Measurements from ENCODE around the gene GBP2.
"Not testable (repeated sequence)": the region's sequence is repeated elsewhere in the genome, so short reads cannot be mapped to it uniquely, and the experiment has no call there.

The GBP2 gene

GRCh38 chr1:89125913-89126580 is at the start of gene GBP2:
GBP2 (minus strand) TSS chr1:89126114; CDS start chr1:89121966, 4,148 bp downstream.
- DNase-seq (ENCODE audit: low spot score): peak; percentile 79

GRCh38 chr1:89174491-89174890 is 48.6 kb upstream of the GBP2 start:
- DNase-seq (ENCODE audit: low spot score): no peak

GRCh38 chr1:89172468-89173143 is 46.7 kb upstream of the GBP2 start:
- DNase-seq (ENCODE audit: low spot score): no peak

GRCh38 chr1:89171067-89171438 is 45.1 kb upstream of the GBP2 start:
- DNase-seq (ENCODE audit: low spot score): no peak

DNA sequence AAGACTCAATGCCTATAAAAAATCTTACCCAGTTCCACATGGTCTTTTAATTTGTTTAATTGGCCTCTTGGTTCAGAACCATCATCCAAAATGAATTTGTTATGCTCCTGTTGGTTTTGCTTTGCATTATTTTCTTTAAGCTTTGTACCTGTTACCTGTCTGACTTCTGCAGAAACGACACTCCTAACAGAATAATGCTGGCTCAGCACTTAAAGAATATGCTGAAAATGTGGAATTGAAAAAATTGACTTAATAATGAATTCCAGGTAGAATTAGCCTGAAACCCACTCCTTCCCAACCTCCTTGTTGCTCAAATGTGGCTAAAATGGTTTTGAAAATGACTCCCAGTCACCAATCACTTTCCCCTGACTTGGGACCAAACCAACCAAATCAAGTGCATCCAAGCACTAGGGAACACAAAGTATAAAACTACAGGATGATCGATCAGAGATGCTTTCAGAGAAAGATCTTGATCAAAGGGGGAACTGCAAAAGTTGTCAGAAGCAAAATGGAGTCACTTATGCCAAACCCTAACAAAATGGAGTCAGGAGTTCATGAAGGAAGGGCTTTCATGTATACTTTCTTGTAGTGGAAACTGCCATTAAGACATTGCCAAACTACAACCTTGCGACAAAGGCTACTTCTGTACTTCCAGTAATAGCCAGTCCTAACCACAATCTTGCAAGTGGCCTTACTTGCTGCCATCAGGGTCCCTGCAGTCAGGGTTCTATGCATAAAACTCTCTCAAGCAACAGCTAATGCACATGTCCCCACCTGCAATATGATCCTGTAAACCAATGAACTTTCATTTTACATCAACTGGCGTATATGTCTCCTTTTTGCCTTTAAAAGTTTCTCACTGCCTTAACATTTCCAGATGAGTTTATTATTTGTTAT is 44.5 kb upstream of the GBP2 start:
- DNase-seq (ENCODE audit: low spot score): no peak

DNA sequence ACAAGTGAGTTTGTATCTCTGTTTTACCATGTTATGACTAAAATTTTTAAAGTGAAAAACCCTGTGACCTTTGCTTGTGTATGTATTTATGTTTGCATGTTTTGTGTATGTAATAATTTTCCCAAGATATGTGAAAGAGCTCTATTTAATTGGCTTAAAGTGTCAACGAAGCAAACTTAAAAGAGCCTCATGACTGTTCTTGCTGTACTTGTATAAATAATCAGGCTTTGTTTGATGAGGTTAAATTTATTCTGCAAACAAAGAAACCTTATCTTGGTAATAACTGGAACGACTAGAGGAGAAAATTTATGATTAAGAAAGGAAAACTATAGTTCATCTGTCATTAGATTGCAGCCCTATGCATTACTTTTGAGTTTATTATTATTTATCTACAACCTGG is 43.3 kb upstream of the GBP2 start:
- no peak for DNase-seq (ENCODE audit: low spot score)

DNA sequence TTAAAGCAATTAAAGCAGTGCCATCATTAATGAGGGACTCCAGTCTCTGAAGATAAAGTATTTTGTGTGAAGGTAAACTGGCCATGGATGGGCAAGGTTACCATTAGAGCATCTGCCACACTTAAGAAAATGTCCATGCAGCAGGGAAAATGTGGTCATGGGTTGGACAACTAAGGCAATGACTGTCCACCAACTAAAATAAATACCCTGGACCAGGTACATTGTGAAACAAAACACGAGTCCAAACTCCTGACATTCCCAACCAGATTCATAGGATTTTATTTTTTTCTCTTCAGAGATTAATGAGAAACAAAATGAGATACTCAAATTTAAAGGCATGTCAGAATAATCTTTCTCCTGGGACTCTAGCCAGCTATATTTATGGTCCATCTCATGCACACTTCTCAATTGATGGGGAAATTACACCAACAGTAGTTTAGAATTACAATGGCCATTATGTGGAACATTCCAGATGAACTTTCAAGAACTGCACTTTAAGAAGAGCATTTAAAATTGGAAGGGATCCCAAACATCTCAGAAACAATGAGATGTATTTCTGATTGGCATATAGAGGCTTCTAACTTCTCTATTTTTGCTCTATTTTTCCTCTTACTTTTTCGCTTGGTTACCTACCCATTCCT is 41.8 kb upstream of the GBP2 start:
- DNase-seq (ENCODE audit: low spot score): no peak

- DNase-seq (ENCODE audit: low spot score): no peak
Measured at GRCh38 chr1:89166705-89167104, 40.8 kb upstream of the GBP2 start.

DNA sequence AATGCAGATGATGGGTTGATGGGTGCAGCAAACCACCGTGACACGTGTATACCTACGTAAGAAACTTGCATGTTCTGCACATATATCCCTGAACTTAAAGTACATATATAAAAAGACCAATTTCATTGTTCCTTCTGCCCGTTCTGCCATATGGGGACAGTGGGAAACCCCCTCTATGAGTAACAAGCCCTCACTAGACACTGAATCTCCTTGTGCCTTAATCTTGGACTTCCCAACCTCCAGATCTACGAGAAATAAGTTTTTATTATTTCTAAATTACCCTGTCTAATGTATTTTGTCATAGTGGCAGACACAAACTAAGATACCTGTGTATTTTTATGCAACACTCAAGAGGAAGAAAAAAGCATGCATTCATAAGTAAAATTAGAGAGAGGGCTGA is 39.9 kb upstream of the GBP2 start:
- no peak for DNase-seq (ENCODE audit: low spot score)

- DNase-seq (ENCODE audit: low spot score): no peak
Measured at GRCh38 chr1:89151047-89151446, 25.1 kb upstream of the GBP2 start.

- no peak for DNase-seq (ENCODE audit: low spot score)
Measured at GRCh38 chr1:89149976-89150375, 24.1 kb upstream of the GBP2 start.

- DNase-seq (ENCODE audit: low spot score): peak; percentile 10
Measured at GRCh38 chr1:89149229-89149628, 23.3 kb upstream of the GBP2 start.

DNA sequence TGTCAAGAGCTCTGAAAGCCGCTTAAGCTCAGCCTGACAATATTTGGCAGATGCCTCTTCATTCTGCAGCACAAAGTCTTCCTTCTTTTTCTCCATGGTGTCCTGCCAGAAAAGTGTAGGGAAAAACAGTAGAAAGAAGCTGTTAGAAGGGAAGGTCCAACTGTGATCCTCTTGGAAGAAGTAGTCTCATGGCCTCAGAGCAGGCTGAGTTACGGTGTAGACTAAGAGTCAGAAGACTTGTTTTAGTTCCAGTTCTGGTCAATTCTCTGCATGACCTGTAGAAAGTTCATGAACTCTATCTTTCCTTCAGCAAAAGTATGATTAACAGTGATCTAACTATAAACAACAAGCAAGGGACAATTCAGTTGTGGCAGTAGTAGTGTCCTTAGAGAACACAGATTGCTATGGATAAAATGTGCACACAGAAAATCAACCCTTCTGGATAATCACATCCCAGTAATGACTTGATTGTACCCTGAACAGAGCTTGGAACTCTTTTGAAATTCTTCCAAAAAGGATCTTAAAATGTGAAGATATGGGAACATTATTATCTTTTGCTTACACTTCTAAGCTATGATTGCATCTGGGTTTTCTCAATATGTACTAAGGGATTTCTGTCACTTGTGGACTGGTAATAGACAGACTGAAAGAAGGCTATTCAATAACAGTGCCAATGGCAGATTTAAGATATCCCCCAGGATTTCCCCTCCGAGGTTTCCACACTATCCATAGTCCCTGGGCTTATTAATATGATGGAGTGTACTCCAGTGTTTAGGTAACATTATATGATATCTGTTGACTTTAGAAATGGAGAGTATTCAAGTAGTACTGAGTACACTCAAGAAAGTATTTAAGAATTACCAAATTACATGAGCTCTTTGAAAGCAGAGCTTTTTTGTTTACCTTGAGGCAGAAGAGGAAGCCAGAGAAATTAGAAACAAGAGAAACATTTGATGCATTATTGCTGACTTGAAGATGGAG is 22.1 kb upstream of the GBP2 start:
- no peak for DNase-seq (ENCODE audit: low spot score)

- no peak for DNase-seq (ENCODE audit: low spot score)
Measured at GRCh38 chr1:89146721-89147120, 20.8 kb upstream of the GBP2 start.

DNA sequence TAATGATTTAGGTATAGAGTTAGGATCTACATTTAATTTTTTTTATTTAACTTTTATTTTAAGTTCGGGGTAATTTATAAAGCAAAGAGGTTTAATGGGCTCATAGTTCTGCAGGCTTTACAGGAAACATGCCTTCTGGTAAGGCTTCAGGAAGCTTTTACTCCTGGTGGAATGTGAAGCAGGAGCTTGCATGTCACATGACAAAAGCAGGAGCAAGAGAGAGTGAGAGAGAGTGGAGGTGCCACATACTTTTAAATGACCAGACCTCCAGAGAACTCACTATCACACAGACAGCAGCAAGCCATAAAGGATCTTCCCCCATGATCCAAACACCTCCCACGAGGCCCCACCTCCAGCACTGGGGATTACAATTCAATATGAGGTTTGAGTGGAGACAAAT is 17.6 kb upstream of the GBP2 start:
- no peak for DNase-seq (ENCODE audit: low spot score)

DNA sequence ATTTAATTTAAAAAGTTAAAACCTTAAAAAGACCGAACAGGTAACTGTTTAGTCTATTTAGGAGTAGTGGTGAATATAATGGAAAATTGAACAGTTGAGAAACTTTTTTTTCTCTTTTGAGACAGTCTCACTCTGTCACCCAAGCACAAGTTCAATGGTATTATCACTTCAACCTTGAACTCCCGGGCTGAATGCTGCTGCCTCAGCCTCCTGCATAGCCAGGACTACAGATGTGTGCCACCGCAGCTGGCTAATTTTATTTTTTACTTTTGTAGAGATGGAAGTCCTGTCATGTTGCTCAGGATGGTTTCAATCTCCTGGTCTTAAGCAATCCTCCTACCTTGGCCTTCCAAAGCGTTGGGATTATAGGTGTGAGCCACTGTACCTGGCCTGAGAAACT is 16.2 kb upstream of the GBP2 start:
- DNase-seq (ENCODE audit: low spot score): no peak

DNA sequence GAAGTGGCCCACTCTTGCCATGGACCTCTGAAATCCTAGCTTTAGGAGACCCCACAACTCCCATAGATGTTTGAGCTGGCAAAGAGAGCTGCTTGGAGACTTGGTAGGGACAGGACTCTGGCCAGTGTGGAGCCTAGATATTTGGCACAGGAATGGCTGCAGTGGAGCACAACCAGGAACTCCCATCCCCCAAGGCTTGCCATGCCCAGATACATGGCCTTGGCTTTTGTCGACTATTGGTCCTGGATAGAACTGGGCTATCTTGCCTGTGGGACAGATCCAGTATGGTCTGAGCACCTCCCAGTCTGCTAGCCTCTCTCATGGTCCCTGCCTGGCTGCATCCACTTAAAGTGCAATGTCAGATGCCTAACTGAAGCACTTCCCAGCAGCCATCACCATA is 7.8 kb upstream of the GBP2 start:
- DNase-seq (ENCODE audit: low spot score): no peak

- DNase-seq (ENCODE audit: low spot score): no peak
Measured at GRCh38 chr1:89130716-89131115, 4.8 kb upstream of the GBP2 start.

GRCh38 chr1:89129911-89130310 is 4.0 kb upstream of the GBP2 start:
- no peak for DNase-seq (ENCODE audit: low spot score)

GRCh38 chr1:89128003-89128458 is 2.1 kb upstream of the GBP2 start:
- not testable (repeated sequence) for DNase-seq (ENCODE audit: low spot score)
